ENCODE measurements around the gene TBC1D24.
A peak's percentile ranks its signal among the peaks of the same experiment; 100 is the strongest.
"Not testable (repeated sequence)": the region's sequence is repeated elsewhere in the genome, so short reads cannot be mapped to it uniquely, and the experiment has no call there.

TBC1D24 gene

DNA sequence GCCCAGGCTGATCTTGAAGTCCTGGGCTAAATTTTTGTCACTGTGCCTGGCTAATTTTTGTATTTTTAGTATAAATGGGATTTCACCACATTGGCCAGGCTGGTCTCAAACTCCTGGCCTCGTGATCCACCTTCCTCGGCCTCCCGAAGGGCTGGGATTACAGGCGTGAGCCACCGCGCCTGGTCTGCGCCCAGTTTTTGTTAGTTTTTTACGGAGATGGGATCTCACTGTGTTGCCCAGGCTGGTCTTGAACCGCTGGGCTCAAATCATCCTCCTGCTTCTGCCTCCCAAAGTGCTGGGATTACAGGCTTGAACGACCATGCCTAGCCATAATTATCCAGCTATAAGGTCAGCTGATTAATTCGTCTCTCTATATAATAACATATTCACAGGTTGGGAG lies 59.0 kb downstream of the TBC1D24 start:
- no peak for DNase-seq

DNA sequence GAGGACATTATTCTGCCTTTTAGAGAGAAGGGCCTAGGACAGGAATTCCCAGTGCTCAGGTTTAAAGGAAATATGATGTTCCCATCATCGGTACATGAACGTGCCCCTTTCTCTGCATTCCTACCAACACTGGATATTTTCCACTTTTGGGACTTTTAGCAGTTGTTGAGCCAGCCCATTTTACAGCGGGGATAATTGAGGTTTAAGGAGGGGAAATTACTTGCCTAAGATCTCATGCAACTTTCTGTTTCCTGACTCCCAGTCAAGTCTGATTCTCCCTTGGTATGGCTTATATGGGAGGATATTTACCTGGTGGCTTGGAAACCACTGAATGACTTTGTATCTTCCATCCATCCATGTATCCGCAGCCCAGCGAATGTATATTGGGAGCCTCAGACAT lies 59.4 kb downstream of the TBC1D24 start:
- DNase-seq: not testable (repeated sequence)

DNA sequence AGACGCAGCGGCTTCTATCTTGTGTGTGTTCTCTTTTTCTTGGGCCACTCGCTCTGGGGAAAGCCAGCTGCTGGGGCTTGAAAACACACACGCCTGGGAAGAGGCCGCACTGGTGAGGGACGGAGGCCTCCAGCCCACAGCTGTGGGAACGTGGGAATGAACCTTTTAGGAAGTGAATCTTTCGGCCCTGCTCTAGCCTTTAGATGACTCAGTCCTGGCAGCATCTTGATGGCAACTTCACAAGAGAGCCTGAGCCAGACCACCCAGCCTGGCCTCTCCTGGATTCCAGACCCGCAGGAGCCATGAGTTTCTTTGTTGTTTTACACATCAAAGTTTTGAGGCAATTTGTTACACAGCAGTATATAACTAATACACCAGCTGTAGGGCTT lies 60.7 kb downstream of the TBC1D24 start:
- DNase-seq: no peak

DNA sequence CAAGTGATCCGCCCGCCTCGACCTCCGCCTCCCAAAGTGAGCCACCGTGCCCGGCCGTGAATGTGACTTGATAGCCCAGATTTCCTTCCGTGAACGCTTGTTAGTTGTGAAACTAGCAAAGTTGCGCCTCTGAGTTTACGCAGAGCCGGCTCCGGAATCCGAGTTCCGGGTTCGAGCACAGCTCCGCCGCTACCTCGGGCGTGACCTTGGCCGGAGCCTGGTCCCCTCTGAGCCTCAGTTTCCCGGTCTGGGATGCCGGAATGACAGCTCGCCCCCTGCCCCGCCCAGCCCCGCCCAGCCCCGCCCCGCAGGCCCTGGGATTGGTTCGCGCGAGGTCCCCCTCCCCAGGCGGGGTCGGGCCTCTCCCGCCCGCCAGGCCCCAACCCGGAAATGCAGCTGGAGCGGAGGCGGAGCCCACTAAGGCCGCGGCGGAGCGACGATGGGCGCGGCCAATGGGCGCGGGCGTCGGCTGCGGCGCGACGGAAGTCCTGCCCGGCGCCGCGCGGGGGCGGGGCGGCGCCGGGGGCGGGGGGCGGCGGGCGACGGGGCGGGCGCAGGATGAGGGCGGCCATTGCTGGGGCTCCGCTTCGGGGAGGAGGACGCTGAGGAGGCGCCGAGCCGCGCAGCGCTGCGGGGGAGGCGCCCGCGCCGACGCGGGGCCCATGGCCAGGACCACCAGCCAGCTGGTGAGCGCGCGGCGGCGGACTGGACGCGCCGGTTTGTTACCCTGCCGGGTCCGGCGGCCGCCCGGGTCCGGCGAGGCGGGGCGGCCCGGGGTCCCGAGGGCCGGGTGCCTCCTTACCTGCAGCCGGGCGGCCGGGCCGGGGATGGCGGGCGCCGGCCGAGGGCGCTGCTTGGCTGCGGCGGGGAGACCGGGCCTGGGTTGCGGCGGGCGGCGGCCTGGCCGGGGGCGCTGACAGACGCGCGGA lies 62.8 kb downstream of the TBC1D24 start, which contains the start of gene PDPK1:
Gene PDPK1, plus strand, starts transcription at position 571 of the 929 bp plus-strand sequence. Its CDS starts 92 bp downstream, at position 663.
- peak; percentile 94 for DNase-seq

DNA sequence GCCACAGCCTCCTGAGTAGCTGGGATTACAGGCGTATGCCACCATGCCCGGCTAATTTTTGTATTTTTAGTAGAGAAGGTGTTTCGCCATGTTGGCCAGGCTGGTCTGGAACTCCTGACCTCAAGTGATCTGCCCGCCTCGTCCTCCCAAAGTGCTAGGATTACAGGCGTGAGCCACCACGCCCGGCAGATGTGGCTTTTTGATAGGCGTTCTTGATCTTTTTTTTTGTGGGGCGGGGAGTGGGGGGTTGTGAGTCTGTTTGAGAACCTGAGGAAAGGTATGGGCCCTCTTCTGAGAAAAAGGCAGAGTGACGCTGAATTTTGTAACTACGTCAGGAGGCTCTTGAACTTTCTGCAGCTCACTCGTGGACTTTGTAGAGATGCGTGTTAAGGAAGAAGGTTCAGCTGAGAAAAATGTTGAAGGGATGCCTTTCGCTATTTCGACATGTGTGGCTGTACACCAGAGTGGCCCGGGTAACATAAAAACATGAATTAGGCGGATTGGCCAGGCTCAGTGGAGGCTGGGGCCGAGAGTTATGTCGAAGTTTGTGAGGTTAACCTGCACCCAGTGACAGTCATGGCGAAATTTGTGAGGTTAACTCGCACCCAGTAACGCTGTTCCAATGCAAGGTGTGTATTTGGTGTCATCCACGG lies 64.4 kb downstream of the TBC1D24 start:
- DNase-seq: not testable (repeated sequence)

DNA sequence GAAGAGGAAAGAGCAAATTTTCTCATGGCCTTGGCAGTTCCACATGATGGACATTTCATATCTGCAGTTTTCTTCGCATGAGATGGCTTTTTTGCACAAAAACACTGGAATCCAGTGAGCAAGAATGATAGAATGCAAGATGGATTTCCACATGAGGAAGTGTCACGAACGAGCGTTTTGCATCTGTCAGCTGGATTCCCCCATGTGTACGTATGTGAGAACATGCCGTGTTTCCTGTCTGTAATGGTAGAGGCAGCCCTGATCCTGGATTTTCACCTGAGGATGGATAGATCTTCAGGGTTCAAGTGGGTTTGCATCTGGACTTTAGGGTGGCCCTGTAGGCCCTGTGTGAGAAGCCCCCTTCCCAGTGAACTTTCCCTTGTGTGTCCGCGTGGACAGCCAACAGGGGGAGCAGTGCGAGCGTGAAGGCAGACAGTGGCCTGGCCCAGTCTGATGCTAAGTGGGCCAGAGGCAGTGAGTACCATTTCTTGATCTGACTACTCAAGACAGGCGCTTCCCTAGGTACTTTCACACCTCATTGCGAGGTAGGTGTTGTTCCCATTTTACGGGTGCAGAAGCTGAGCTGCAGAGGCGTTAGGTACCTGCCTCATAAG lies 65.0 kb downstream of the TBC1D24 start:
- DNase-seq: not testable (repeated sequence)

DNA sequence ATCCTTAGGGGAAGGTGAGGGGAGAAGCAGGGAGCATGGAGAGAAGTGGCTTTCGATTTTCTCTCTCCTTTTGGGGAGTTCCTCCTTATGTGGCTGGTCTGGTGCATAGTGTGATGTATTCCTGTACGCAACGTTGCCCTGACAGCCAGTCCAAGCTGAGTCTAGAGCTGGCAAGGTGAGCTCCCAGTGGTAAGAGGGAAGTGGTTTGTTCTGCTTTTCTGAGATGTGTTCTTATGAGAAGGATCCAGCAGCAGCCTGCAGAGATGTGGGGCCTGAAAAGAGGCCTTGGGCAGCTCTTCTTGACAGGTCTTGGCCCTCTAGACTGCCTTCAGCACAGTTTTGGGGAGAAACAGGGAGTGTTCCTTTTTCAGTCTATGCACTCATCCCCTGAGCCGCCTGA lies 66.0 kb downstream of the TBC1D24 start:
- not testable (repeated sequence) for DNase-seq

DNA sequence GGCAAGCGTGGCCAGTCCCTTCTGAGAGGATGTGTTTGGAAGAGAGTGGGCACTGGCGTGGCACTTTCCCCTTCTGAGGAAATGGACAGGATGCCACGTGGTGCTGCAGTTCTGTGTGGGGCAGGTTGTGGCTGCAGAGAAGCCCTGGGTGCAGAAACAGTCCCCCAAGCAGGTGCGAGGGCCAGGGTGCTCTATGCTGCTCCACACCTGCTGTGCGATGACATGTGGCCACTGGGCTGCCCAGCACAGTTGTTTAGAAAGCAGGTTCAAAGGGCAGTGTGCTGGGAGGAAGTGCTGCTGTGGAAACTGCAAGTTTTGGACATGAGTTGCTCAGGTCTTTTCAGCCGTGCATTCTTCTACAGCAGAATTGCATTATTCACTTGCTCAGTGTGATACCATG lies 66.5 kb downstream of the TBC1D24 start:
- not testable (repeated sequence) for DNase-seq

DNA sequence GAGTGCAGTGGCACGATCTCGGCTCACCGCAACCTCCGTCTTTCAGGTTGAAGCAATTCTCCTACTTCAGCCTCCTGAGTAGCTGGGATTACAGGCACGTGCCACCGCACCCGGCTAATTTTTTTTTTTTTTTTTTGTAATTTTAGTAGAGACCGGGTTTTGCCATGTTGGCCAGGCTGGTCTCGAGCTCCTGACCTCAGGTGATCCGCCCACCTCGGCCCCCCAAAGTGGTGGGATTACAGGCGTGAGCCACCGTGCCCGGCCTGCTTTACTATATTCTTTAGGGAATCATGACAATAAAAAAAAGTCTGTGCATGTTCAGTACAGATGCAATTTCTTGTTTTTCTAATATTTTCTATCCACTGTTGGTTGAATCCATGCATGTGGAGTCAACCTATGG lies 68.8 kb downstream of the TBC1D24 start:
- DNase-seq: not testable (repeated sequence)

DNA sequence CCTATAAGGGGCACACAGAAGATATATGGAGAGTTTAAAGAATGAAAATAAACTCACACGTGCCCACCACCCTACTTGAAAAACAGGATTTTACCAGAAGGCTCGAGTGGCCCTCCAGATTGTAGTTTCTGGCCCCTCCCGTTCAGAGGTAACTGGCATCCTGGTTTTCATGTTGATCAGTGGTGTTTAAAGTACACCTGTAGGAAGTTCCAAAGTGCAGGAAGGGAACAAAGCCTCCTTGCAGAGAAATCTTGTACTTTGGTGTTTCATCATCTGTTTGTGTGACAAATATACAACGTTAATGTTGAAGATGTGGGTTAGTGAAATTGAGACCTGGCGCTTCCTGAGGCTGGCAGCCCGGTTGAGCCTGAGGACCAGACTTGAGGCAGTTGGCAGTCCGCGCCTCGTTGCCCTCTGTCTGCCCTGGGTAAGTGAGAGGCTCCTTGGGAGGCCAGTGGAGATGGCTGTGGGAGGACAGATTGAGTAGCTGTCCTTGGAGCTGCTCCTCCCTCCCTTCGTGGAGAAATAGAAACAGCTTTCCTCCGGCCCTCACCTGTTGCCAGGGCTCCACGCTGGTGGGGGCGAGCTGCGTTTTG lies 75.5 kb downstream of the TBC1D24 start:
- not testable (repeated sequence) for DNase-seq

DNA sequence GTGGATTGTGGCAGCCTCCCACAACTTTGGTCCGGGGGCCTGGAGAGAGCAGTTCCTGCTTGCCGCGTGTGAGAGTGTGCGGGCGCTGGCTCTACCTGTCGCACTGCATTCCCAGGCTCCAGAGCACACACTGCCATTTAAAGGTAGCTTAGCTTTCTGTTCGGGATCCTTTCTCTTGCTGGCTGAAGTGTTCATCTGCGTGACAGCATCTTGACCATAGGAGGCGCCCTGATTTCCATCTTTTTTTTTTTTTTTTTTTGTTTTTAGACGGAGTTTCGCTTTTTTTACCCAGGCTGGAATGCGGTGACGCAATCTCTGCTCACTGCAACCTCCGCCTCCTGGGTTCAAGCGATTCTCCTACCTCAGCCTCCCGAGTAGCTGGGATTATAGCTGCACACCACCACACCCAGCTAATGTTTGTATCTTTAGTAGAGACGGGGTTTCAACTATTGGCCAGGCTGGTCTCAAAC lies 76.5 kb downstream of the TBC1D24 start:
- not testable (repeated sequence) for DNase-seq

DNA sequence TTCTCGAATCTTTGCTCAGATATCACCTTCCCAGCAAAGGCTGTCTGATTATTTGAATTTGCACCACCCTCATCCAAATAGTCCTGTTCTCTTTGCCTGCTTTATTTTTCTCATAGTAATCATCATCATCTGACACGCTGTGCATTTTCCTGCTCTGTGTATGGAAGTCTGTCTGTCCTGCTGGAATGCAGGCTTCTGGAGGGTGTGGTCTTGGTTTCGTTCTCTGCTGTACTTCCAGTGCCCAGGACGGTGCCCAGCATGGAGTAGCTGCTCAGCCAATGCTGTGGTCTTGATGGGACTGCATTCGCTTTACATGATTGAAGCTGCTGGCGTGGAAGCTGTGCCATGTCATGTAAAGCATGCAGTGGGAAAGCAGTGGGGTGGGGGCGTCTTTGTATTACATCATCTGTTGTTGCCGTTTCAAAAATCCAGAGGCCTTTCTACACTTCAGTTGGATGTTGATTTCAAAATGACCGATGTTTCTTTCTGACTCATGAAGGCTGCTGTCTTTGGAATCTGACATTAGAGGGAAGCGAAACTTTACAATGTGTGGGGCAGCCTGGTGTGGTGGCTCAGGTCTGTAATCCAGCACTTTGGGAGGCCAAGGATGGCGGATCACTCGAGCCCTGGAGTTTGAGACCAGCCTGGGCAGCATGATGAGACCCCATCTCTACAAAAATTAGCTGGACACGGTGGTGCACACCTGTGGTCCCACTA lies 79.9 kb downstream of the TBC1D24 start:
- not testable (repeated sequence) for DNase-seq

All from stimulated activated CD4-positive, alpha-beta T cell treated with anti-CD3 and anti-CD28 coated beads, Interleukin-1b, Interleukin-23, amount 100 ng/mL, for 48 hours (primary cell).